Measurements from ENCODE around the gene ASF1B. TPM values are rescaled to one million over a fixed set of nuclear protein-coding genes. Genes with fewer than 3 reads are reported as not detected.

ASF1B gene
- total RNA-seq, 1 donor from 2014 or later = 27.4 TPM

GRCh38 chr19:14145381-14145780 is 9.0 kb upstream of the ASF1B start:
- peaks cover 29% of the 10 kb centered on the region for H3K4me1 Mint-ChIP-seq (ENCODE audit: unreplicated experiment)
- no peaks in the 10 kb centered on the region for H3K36me3 Mint-ChIP-seq
- H3K4me3 Mint-ChIP-seq = no peak overlapping the region
- TF ChIP-seq, protein P1, sequence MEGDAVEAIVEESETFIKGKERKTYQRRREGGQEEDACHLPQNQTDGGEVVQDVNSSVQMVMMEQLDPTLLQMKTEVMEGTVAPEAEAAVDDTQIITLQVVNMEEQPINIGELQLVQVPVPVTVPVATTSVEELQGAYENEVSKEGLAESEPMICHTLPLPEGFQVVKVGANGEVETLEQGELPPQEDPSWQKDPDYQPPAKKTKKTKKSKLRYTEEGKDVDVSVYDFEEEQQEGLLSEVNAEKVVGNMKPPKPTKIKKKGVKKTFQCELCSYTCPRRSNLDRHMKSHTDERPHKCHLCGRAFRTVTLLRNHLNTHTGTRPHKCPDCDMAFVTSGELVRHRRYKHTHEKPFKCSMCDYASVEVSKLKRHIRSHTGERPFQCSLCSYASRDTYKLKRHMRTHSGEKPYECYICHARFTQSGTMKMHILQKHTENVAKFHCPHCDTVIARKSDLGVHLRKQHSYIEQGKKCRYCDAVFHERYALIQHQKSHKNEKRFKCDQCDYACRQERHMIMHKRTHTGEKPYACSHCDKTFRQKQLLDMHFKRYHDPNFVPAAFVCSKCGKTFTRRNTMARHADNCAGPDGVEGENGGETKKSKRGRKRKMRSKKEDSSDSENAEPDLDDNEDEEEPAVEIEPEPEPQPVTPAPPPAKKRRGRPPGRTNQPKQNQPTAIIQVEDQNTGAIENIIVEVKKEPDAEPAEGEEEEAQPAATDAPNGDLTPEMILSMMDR (conservative IDR thresholded peaks at IDR 0.05) = no peak
- no peaks in the 10 kb centered on the region for H3K27me3 Mint-ChIP-seq
- no peak for DNase-seq (ENCODE audit: extremely low spot score, unreplicated experiment)
- H3K9me3 Mint-ChIP-seq = no peaks in the 10 kb centered on the region
- peak overlapping the region; percentile 55 for H3K27ac Mint-ChIP-seq

DNA sequence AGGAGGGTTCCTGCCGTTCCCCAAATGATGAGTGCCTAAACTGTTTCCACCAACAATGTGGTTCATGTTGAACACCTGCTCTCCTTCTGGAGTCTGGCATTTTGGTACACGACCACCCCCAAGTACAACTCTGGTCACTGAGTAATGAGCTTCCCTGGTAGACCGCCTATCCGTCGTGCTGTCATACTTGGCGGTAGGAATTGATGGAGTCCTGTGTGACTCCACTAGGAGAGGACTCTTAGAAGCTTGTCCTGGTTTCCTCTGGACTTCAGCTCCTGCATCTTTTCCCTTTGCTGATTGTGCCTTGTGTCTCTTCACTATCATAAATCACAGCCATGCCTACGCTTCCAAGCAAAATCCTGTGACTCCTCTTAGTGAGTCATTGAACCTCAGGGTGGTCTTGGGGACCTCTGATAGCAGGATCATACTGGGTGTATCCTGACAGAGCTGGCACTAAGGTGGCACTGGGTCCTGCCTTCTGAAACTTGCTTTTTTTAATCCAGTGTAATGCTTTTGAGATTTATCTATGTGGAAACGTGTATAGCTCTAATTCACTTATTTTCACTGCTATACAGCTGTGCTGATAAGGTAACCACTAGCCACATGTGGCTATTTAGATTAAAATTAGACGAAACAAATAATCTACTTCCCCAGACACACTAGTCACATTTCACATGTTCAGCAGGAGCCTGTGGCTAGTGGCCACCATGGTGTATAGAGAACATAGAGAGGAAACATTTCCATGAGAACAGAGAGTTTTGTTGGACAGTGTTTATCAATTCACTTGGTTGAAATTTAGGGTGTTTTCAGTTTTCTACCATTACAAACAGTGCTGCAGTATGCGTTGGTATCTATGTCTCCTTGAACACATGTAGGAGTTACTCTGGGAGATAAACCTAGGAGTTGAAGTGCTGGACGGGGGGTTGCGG is 6.1 kb upstream of the ASF1B start:
- H3K4me3 Mint-ChIP-seq = no peak overlapping the region
- TF ChIP-seq, protein P1 (conservative IDR thresholded peaks at IDR 0.05) = no peak
- peak overlapping the region; percentile 62 for H3K27ac Mint-ChIP-seq
- no peaks in the 10 kb centered on the region for H3K27me3 Mint-ChIP-seq
- H3K36me3 Mint-ChIP-seq = no peaks in the 10 kb centered on the region
- H3K9me3 Mint-ChIP-seq = no peaks in the 10 kb centered on the region
- peaks cover 33% of the 10 kb centered on the region for H3K4me1 Mint-ChIP-seq (ENCODE audit: unreplicated experiment)
- DNase-seq (ENCODE audit: extremely low spot score, unreplicated experiment) = no peak

- Mint-ChIP-seq H3K27ac (no peak overlapping the region), H3K4me3 (no peak overlapping the region), H3K4me1 (ENCODE audit: unreplicated experiment) (peaks cover 33% of the 10 kb centered on the region), H3K9me3 (no peaks in the 10 kb centered on the region), H3K27me3 (no peaks in the 10 kb centered on the region), H3K36me3 (no peaks in the 10 kb centered on the region)
- TF ChIP-seq, protein P1 (conservative IDR thresholded peaks at IDR 0.05) = no peak
- DNase-seq (ENCODE audit: extremely low spot score, unreplicated experiment) = no peak
Measured at GRCh38 chr19:14141041-14141440, 4.7 kb upstream of the ASF1B start.

DNA sequence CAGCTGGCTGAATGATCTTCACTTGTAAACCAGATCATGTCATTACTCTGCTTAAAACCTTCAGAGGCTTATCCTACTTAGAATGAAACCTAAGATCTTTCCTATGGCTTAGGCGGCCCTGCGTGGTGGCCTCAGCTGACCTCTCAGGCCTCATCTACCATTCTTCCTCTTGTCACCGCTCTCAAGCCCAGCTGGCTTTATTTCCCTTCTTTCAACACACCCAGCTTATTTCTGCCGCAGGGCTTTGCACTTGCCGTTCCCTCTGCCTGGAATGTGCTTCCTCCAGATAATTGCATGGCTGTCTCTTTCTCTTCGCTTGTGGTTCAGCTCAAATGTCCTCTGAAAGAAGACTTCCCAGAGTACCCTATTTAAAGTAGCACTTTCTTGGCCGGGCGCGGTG is 3.6 kb upstream of the ASF1B start:
- H3K27me3 Mint-ChIP-seq = no peaks in the 10 kb centered on the region
- no peaks in the 10 kb centered on the region for H3K36me3 Mint-ChIP-seq
- TF ChIP-seq, protein P1 (conservative IDR thresholded peaks at IDR 0.05) = no peak
- H3K9me3 Mint-ChIP-seq = no peaks in the 10 kb centered on the region
- DNase-seq (ENCODE audit: extremely low spot score, unreplicated experiment) = no peak
- peaks cover 29% of the 10 kb centered on the region for H3K4me1 Mint-ChIP-seq (ENCODE audit: unreplicated experiment)
- H3K27ac Mint-ChIP-seq = peak overlapping the region; percentile 98
- peak overlapping the region; percentile 84 for H3K4me3 Mint-ChIP-seq

DNA sequence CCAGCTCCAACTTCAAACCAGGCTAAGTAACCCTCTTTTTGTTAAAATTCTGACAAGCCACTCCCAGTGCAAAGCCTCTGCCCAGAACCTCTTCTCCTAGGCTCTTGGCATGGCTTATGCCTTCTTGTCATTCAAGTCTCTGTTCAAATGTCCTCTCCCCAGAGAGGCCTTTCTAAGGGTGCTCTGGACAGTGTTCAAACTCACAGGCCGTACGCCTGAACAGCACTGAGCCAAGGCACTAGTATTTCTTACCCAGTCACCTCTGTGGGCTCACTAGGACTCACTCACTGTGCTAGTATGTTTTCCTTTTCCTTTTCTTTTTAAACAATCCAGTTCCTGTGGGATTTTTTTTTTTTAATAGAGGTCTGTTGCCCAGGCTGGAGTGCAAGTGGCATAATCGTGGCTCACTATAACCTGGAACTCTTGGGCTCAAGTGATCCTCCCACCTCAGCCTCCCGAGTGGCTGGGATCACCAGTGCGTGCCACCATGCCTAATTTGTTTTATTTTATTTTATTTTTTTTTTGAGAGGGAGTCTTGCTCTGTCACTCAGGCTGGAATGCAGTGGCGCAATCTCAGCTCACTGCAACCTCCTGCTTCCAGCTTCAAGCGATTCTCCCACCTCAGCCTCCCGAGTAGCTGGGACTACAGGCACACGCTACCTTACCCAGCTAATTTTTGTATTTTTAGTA is 2.3 kb upstream of the ASF1B start:
- Mint-ChIP-seq H3K36me3 (no peaks in the 10 kb centered on the region), H3K27ac (peak overlapping the region; percentile 98), H3K4me1 (ENCODE audit: unreplicated experiment) (peaks cover 37% of the 10 kb centered on the region), H3K27me3 (no peaks in the 10 kb centered on the region), H3K4me3 (peak overlapping the region; percentile 79), H3K9me3 (no peaks in the 10 kb centered on the region)
- TF ChIP-seq, protein P1 (conservative IDR thresholded peaks at IDR 0.05) = no peak
- no peak for DNase-seq (ENCODE audit: extremely low spot score, unreplicated experiment)
